ENCODE measurements around the gene YAE1.

Gene YAE1

DNA sequence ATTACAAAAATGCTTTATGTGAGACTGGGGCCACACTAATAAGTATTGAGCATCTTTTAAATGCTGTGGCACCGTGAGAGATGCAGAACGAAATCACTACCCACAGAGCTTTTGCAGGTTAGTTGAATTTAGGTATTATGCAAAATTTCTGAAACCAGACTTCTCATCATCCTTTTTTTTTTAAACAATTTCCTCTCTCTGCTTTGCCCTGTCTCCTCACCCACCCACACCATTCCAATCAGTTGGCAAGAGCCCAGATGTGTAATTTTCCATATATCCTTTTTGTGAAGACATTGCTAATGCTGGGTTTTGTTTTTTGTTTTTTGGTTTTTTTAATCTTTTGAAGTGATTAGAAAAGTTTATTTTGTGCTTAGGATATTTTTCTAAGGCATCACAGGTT, 1.1 kb downstream of the YAE1 start:
- H3K79me2 ChIP-seq (ENCODE audit: low read length): peaks cover 23% of the 10 kb centered on the region
- no peak overlapping the region for H2AFZ ChIP-seq (ENCODE audit: low read depth, low read length)
- no peaks in the 10 kb centered on the region for H4K20me1 ChIP-seq (ENCODE audit: insufficient read depth, low read length)
- H3K9ac ChIP-seq (ENCODE audit: low read length): peak overlapping the region; percentile 80
- TF ChIP-seq, protein P1, sequence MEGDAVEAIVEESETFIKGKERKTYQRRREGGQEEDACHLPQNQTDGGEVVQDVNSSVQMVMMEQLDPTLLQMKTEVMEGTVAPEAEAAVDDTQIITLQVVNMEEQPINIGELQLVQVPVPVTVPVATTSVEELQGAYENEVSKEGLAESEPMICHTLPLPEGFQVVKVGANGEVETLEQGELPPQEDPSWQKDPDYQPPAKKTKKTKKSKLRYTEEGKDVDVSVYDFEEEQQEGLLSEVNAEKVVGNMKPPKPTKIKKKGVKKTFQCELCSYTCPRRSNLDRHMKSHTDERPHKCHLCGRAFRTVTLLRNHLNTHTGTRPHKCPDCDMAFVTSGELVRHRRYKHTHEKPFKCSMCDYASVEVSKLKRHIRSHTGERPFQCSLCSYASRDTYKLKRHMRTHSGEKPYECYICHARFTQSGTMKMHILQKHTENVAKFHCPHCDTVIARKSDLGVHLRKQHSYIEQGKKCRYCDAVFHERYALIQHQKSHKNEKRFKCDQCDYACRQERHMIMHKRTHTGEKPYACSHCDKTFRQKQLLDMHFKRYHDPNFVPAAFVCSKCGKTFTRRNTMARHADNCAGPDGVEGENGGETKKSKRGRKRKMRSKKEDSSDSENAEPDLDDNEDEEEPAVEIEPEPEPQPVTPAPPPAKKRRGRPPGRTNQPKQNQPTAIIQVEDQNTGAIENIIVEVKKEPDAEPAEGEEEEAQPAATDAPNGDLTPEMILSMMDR (IDR thresholded peaks at IDR 0.05; ENCODE audit: low read depth, low read length): no peak
- no peak for TF ChIP-seq EZH2phosphoT487 (IDR thresholded peaks at IDR 0.05; ENCODE audit: low read depth)
- peaks cover 6% of the 10 kb centered on the region for H3K36me3 ChIP-seq (replicated peaks; ENCODE audit: low read depth, low read length)
- H3K27ac ChIP-seq (ENCODE audit: low read length): no peak overlapping the region
- H3K4me2 ChIP-seq (ENCODE audit: low read length): peak overlapping the region; percentile 82
- H3K9me3 ChIP-seq (ENCODE audit: insufficient read depth, low read length): no peaks in the 10 kb centered on the region
- no peaks in the 10 kb centered on the region for H3K27me3 ChIP-seq (ENCODE audit: low read depth, low read length)
- peaks cover 11% of the 10 kb centered on the region for H3K4me1 ChIP-seq (ENCODE audit: low read length)
- H3K4me3 ChIP-seq (ENCODE audit: low read length): peak overlapping the region; percentile 87

DNA sequence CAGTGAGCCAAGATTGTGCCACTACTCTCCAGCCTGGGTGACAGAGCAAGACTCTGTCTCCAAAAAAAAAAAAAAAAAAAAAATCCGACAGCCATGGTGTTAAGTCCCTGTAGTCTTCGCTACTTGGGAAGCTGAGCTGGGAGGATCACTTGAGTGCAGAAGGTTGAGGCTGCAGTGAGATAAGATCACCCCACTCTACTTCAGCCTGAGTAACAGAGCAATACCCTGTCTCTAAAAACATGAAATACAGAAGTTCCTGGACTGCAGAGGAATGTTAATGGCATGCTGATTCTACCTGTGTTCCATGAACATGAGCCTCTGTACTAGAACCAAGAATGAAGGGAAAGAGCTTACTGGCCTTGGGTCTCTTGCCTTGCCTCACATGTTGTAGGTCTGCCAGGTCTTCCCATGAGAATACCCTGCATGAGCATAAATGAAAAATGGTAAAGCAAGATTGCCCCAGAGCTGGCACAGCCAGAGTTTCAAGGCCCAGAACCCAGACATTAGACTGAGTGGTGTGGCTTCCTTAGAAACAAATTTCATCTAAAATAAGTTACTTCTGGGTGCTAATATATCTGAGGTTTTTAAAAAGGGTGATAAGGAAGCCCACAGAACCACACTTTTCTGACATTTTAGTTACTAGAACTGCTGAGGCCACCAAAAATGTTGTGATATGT, 8.6 kb downstream of the YAE1 start:
- Histone ChIP-seq H3K27me3 (ENCODE audit: low read depth, low read length) (no peaks in the 10 kb centered on the region), H3K36me3 (replicated peaks; ENCODE audit: low read depth, low read length) (peaks cover 20% of the 10 kb centered on the region), H3K27ac (ENCODE audit: low read length) (no peak overlapping the region), H3K79me2 (ENCODE audit: low read length) (no peaks in the 10 kb centered on the region), H3K9me3 (ENCODE audit: insufficient read depth, low read length) (no peaks in the 10 kb centered on the region), H3K9ac (ENCODE audit: low read length) (no peak overlapping the region), H3K4me2 (ENCODE audit: low read length) (no peak overlapping the region), H2AFZ (ENCODE audit: low read depth, low read length) (no peak overlapping the region), H3K4me3 (ENCODE audit: low read length) (no peak overlapping the region), H3K4me1 (ENCODE audit: low read length) (no peaks in the 10 kb centered on the region), H4K20me1 (ENCODE audit: insufficient read depth, low read length) (no peaks in the 10 kb centered on the region)
- no peak for TF ChIP-seq EZH2phosphoT487 (IDR thresholded peaks at IDR 0.05; ENCODE audit: low read depth)
- TF ChIP-seq, protein P1 (IDR thresholded peaks at IDR 0.05; ENCODE audit: low read depth, low read length): no peak

DNA sequence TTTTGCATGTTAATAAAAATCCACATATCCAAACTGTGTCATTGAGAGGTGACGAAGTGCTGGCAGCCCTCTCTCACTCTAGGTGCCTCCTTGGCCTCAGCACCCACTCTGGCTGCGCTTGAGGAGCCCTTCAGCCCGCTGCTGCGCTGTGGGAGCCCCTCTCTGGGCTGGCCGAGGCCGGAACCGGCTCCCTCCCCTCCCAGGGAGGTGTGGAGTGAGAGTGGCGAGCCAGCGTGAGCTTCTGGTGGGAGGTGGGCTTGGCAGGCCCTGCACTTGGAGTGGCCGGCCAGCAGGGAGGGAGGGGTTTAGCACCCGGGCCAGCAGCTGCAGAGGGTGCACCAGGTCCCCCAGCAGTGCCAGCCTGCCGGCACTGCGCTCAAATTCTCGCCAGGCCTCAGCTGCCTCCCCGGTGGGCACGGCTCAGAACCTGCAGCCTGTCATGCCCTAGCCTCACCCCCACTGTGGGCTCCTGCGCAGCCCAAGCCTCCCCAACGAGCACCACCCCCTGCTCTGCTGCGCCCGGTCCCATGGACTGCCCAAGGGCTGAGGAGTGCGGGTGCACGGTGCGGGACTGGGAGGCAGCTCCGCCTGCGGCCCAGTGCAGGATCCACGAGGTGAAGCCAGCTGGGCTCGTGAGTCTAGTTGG, 11.1 kb downstream of the YAE1 start:
- TF ChIP-seq, protein P1 (IDR thresholded peaks at IDR 0.05; ENCODE audit: low read depth, low read length): no peak
- no peak for TF ChIP-seq EZH2phosphoT487 (IDR thresholded peaks at IDR 0.05; ENCODE audit: low read depth)
- H3K36me3 ChIP-seq (replicated peaks; ENCODE audit: low read depth, low read length): peaks cover 14% of the 10 kb centered on the region
- H3K9ac ChIP-seq (ENCODE audit: low read length): no peak overlapping the region
- no peak overlapping the region for H3K4me3 ChIP-seq (ENCODE audit: low read length)
- H3K9me3 ChIP-seq (ENCODE audit: insufficient read depth, low read length): no peaks in the 10 kb centered on the region
- no peaks in the 10 kb centered on the region for H3K27me3 ChIP-seq (ENCODE audit: low read depth, low read length)
- no peak overlapping the region for H3K4me2 ChIP-seq (ENCODE audit: low read length)
- no peaks in the 10 kb centered on the region for H4K20me1 ChIP-seq (ENCODE audit: insufficient read depth, low read length)
- H3K27ac ChIP-seq (ENCODE audit: low read length): no peak overlapping the region
- H3K4me1 ChIP-seq (ENCODE audit: low read length): peaks cover 8% of the 10 kb centered on the region
- no peak overlapping the region for H2AFZ ChIP-seq (ENCODE audit: low read depth, low read length)
- H3K79me2 ChIP-seq (ENCODE audit: low read length): no peaks in the 10 kb centered on the region

DNA sequence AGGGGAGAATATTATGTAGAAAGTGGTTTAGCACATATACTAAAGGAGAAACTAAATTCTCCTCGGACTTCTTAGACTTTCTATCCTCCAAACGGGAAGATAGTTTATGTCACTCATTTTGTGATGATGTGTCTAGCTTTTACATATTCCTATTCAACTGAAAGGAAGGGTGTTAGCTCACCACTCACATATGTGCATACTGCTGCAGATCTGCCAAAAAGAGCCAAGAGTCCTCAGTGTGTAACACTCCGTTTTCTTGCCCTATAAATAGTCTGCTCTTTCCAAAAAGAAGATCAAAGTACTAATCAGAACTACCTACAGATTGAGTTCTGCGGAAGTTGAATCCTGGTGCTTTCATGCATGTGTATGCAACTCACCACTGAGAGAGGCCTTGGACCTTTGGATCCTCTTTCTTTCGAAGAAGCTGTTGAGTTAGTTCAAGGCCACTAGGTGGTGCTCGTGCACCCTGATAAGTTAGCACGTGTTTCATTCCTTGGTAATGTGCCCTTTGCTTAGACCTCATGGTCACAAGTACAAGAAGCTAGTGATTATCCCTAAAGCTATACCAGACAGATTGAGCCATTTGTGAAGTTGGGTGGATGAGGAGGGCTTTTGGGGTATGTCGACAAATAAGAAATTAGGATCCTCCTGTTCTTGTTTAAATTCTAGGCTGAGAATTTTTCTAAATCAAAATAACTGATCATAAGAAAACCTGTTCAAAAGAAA, 14.1 kb downstream of the YAE1 start:
- Histone ChIP-seq H3K79me2 (ENCODE audit: low read length) (no peaks in the 10 kb centered on the region), H3K27ac (ENCODE audit: low read length) (no peak overlapping the region), H3K9me3 (ENCODE audit: insufficient read depth, low read length) (no peaks in the 10 kb centered on the region), H2AFZ (ENCODE audit: low read depth, low read length) (0 out of 2 replicates have a peak overlapping the region, but pooled peaks have one; percentile 18), H4K20me1 (ENCODE audit: insufficient read depth, low read length) (no peaks in the 10 kb centered on the region), H3K9ac (ENCODE audit: low read length) (no peak overlapping the region), H3K4me2 (ENCODE audit: low read length) (no peak overlapping the region), H3K4me3 (ENCODE audit: low read length) (no peak overlapping the region), H3K4me1 (ENCODE audit: low read length) (peaks cover 8% of the 10 kb centered on the region), H3K36me3 (replicated peaks; ENCODE audit: low read depth, low read length) (peaks cover 6% of the 10 kb centered on the region), H3K27me3 (ENCODE audit: low read depth, low read length) (no peaks in the 10 kb centered on the region)
- no peak for TF ChIP-seq EZH2phosphoT487 (IDR thresholded peaks at IDR 0.05; ENCODE audit: low read depth)
- TF ChIP-seq, protein P1 (IDR thresholded peaks at IDR 0.05; ENCODE audit: low read depth, low read length): peak; percentile 94

Measured in OCI-LY3 (cell line).